ENCODE measurements around the gene TTI1.

- TF ChIP-seq CTCF (IDR thresholded peaks at IDR 0.05) (no peak), POLR2A (IDR thresholded peaks at IDR 0.05) (no peak), POLR2AphosphoS5 (IDR thresholded peaks at IDR 0.05) (no peak)
These were observed 85.3 kb downstream of the TTI1 start for GRCh38 chr20:37947943-37948342.

Data from prostate gland (tissue), 2 donors.